Trophoblast cell (in vitro differentiated cells and primary cell): Measurements from ENCODE around the gene STRIT1.
A peak's percentile ranks its signal among the peaks of the same experiment; 100 is the strongest.

ENCODE experiments used
- DNase-seq, 2 donors: peaks; one replicate each; pipeline ENCODE4 v3.0.0-alpha.2; 2016
- H2AFZ ChIP-seq: 2 replicates; pipeline ENCODE4 v1.6.1; 2013; ENCODE audit warnings: low read length, moderate library complexity, mild to moderate bottlenecking; ENCODE audit not compliant: insufficient read depth, poor library complexity
- H2AK5ac ChIP-seq: 2 replicates; pipeline ENCODE4 v1.6.1; 2013; ENCODE audit warnings: mild to moderate bottlenecking, low read length
- H2BK120ac ChIP-seq: 2 replicates; pipeline ENCODE4 v1.6.1; 2013; ENCODE audit warnings: low read length, mild to moderate bottlenecking, moderate library complexity; ENCODE audit not compliant: insufficient read depth, poor library complexity
- H2BK12ac ChIP-seq: 2 replicates; pipeline ENCODE4 v1.6.1; 2013; ENCODE audit warnings: mild to moderate bottlenecking, low read length, moderate library complexity
- H2BK5ac ChIP-seq: 2 replicates; pipeline ENCODE4 v1.6.1; 2013; ENCODE audit warnings: low read length, low read depth, moderate library complexity, mild to moderate bottlenecking; ENCODE audit not compliant: poor library complexity
- H3K14ac ChIP-seq: 2 replicates; pipeline ENCODE4 v1.6.1; 2013; ENCODE audit warnings: mild to moderate bottlenecking, low read length
- H3K18ac ChIP-seq: 2 replicates; pipeline ENCODE4 v1.6.1; 2013; ENCODE audit warnings: mild to moderate bottlenecking, low read length
- H3K23ac ChIP-seq: 2 replicates; pipeline ENCODE4 v1.6.1; 2013; ENCODE audit warnings: low read length
- H3K27ac ChIP-seq: 2 replicates; pipeline ENCODE4 v1.5.1; 2013; ENCODE audit warnings: low read depth, mild to moderate bottlenecking, inconsistent platforms, low read length, moderate library complexity
- H3K27me3 ChIP-seq: 2 replicates; pipeline ENCODE4 v1.6.1; 2013; ENCODE audit warnings: inconsistent platforms, mild to moderate bottlenecking, low read length, moderate library complexity; ENCODE audit not compliant: insufficient read depth
- H3K36me3 ChIP-seq, 2 experiments: 1 replicate in 1 of 2; 2 replicates in 1 of 2; pipeline ENCODE4 v1.6.1; 2013; ENCODE audit warnings: low read length in 2 of 2, mild to moderate bottlenecking in 2 of 2, moderate library complexity in 1 of 2; ENCODE audit not compliant: insufficient read depth in 2 of 2, control insufficient read depth in 1 of 2
- H3K4ac ChIP-seq: 2 replicates; pipeline ENCODE4 v1.6.1; 2013; ENCODE audit warnings: low read depth, mild to moderate bottlenecking, low read length, moderate library complexity
- H3K4me1 ChIP-seq, 2 experiments: 1 replicate in 1 of 2; 2 replicates in 1 of 2; pipeline ENCODE4 v1.6.1; 2013; ENCODE audit warnings: low read length in 2 of 2, mild to moderate bottlenecking in 2 of 2, moderate library complexity in 1 of 2; ENCODE audit not compliant: insufficient read depth in 2 of 2, control insufficient read depth in 1 of 2
- H3K4me2 ChIP-seq: 2 replicates; pipeline ENCODE4 v1.6.1; 2013; ENCODE audit warnings: inconsistent platforms, mild to moderate bottlenecking, low read length, moderate library complexity
- H3K4me3 ChIP-seq: 2 replicates; pipeline ENCODE4 v1.5.1; 2013; ENCODE audit warnings: mild to moderate bottlenecking, low read depth, low read length, inconsistent platforms
- H3K79me1 ChIP-seq: one replicate; pipeline ENCODE4 v1.6.1; 2013; ENCODE audit warnings: low read length
- H3K79me2 ChIP-seq: 2 replicates; pipeline ENCODE4 v1.6.1; 2013; ENCODE audit warnings: low read length, mild to moderate bottlenecking; ENCODE audit not compliant: control insufficient read depth, insufficient read depth, poor library complexity
- H3K9ac ChIP-seq: 2 replicates; pipeline ENCODE4 v1.6.1; 2013; ENCODE audit warnings: mild to moderate bottlenecking, low read length
- H3K9me3 ChIP-seq: 2 replicates; pipeline ENCODE4 v1.6.1; 2013; ENCODE audit warnings: low read depth, mild to moderate bottlenecking, control low read depth, inconsistent platforms, low read length; ENCODE audit not compliant: insufficient read depth
- H4K12ac ChIP-seq: 2 replicates; pipeline ENCODE4 v1.6.1; 2013; ENCODE audit warnings: low read depth, mild to moderate bottlenecking, low read length, moderate library complexity
- H4K8ac ChIP-seq: 2 replicates; pipeline ENCODE4 v1.6.1; 2013; ENCODE audit warnings: low read depth, mild to moderate bottlenecking, low read length, moderate library complexity
- H4K91ac ChIP-seq: one replicate; pipeline ENCODE4 v1.6.1; 2013; ENCODE audit warnings: low read depth, mild to moderate bottlenecking, low read length, moderate library complexity
- WGBS: extraction: QIAGEN DNeasy Blood & Tissue Kit; methylation state at CpG from one replicate; pipeline ENCODE4 v1.1.7; 2013; ENCODE audit warnings: missing lambda C conversion rate; ENCODE audit not compliant: insufficient read length, insufficient coverage; ENCODE audit errors: extremely low coverage; 5-methylcytosine and 5-hydroxymethylcytosine counted together

Gene STRIT1

GRCh38 chr3:155308831-155309230, 15.3 kb upstream of the STRIT1 start:
- H3K27me3 ChIP-seq, result no peaks in the 10 kb centered on the region
- no peak overlapping the region for H3K14ac ChIP-seq
- H3K79me1 ChIP-seq, result no peaks in the 10 kb centered on the region
- no peak overlapping the region for H2BK12ac ChIP-seq
- no peak overlapping the region for H2BK5ac ChIP-seq
- peaks cover 2% of the 10 kb centered on the region for H3K9me3 ChIP-seq
- no peaks in the 10 kb centered on the region for H3K36me3 ChIP-seq
- no peak overlapping the region for H2BK120ac ChIP-seq
- no peak overlapping the region for H2AFZ ChIP-seq
- no peak overlapping the region for H3K4ac ChIP-seq
- no peaks in the 10 kb centered on the region for H3K4me1 ChIP-seq
- H3K4me3 ChIP-seq, result no peak overlapping the region
- no peak overlapping the region for H3K4me2 ChIP-seq
- H3K9ac ChIP-seq, result no peak overlapping the region
- no peak for DNase-seq
- H3K23ac ChIP-seq, result no peak overlapping the region
- no peak overlapping the region for H4K8ac ChIP-seq
- no peak overlapping the region for H3K18ac ChIP-seq
- no peak overlapping the region for H3K27ac ChIP-seq
- H4K91ac ChIP-seq, result no peak overlapping the region
- no peak overlapping the region for H4K12ac ChIP-seq
- H3K79me2 ChIP-seq, result no peaks in the 10 kb centered on the region
- no peak overlapping the region for H2AK5ac ChIP-seq
- WGBS, result no CpG with 5 or more reads among the region's 9 CpGs

- no peak overlapping the region for H3K9ac ChIP-seq
- no peaks in the 10 kb centered on the region for H3K79me1 ChIP-seq
- H3K4me3 ChIP-seq, result no peak overlapping the region
- H3K4me2 ChIP-seq, result no peak overlapping the region
- H2AFZ ChIP-seq, result no peak overlapping the region
- H2AK5ac ChIP-seq, result no peak overlapping the region
- no peak overlapping the region for H3K27ac ChIP-seq
- H3K27me3 ChIP-seq, result no peaks in the 10 kb centered on the region
- no peaks in the 10 kb centered on the region for H3K36me3 ChIP-seq
- no peak overlapping the region for H3K23ac ChIP-seq
- peaks cover 2% of the 10 kb centered on the region for H3K9me3 ChIP-seq
- no peak overlapping the region for H4K12ac ChIP-seq
- no peak overlapping the region for H3K18ac ChIP-seq
- H2BK12ac ChIP-seq, result no peak overlapping the region
- no peak overlapping the region for H2BK120ac ChIP-seq
- no peaks in the 10 kb centered on the region for H3K79me2 ChIP-seq
- H2BK5ac ChIP-seq, result no peak overlapping the region
- no peak overlapping the region for H3K4ac ChIP-seq
- WGBS, result no CpG with 5 or more reads among the region's 7 CpGs
- H3K14ac ChIP-seq, result no peak overlapping the region
- no peak overlapping the region for H4K8ac ChIP-seq
- DNase-seq, result no peak
- H3K4me1 ChIP-seq, result no peaks in the 10 kb centered on the region
- no peak overlapping the region for H4K91ac ChIP-seq
Measured at GRCh38 chr3:155307183-155307582, 13.7 kb upstream of the STRIT1 start.

DNA sequence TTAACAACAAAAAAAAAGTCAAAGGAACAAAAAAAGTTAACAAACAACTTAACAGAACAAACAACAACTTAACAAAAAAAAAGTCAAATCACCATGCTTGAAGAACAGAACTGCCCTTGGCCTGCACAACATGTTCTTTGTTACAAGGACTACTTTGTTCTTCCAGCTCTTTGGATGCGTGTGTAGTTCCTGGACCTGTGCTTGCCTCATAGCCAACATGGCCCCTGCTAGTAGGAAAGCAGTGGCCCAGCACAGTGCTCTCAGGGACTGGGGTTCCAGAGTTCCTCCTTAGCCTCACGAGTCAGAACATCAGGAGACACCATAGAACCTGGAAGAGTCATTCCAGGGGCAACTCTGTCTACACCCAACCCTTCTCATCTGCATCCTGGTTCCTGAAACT, 10.9 kb upstream of the STRIT1 start:
- H3K23ac ChIP-seq, result no peak overlapping the region
- no peak overlapping the region for H3K4me2 ChIP-seq
- no peak overlapping the region for H3K4me3 ChIP-seq
- H3K36me3 ChIP-seq, result no peaks in the 10 kb centered on the region
- WGBS, result no CpG with 5 or more reads among the region's 2 CpGs
- no peaks in the 10 kb centered on the region for H3K79me2 ChIP-seq
- H3K18ac ChIP-seq, result no peak overlapping the region
- no peak overlapping the region for H3K27ac ChIP-seq
- no peak overlapping the region for H2AFZ ChIP-seq
- H4K12ac ChIP-seq, result no peak overlapping the region
- DNase-seq, result no peak
- H3K4me1 ChIP-seq, result no peaks in the 10 kb centered on the region
- no peaks in the 10 kb centered on the region for H3K27me3 ChIP-seq
- no peak overlapping the region for H2AK5ac ChIP-seq
- H2BK120ac ChIP-seq, result no peak overlapping the region
- no peaks in the 10 kb centered on the region for H3K9me3 ChIP-seq
- H3K14ac ChIP-seq, result no peak overlapping the region
- no peak overlapping the region for H2BK5ac ChIP-seq
- no peak overlapping the region for H4K91ac ChIP-seq
- no peak overlapping the region for H2BK12ac ChIP-seq
- no peak overlapping the region for H4K8ac ChIP-seq
- H3K9ac ChIP-seq, result peak overlapping the region; percentile 74
- H3K79me1 ChIP-seq, result no peaks in the 10 kb centered on the region
- H3K4ac ChIP-seq, result no peak overlapping the region

DNA sequence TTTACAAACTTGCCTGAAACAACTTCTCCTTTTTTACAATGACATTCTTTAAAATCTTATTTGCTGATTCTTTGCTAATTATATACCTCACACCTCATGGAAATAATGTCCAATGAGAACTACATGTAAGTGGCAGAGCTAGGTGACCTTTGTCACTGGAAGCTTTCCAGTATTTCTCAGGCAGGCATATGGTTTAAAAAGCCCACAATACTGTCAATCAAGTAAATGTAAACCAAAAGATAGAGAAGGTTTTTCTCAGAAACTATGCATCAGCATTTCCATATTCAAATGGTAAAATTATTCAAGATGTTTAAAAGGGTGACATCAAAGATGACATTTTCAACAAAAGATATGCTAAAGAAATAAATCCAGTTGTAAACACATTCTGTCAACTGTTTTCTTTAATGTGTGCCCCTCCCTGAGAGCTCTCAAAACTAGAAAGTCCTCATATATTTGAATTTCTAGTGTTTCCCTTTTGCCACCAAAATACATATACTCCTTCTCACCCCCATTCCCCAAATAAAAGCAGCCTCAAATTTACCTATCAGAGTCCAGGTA, 10.1 kb upstream of the STRIT1 start:
- Histone ChIP-seq H2BK120ac (no peak overlapping the region), H4K91ac (no peak overlapping the region), H3K4me3 (no peak overlapping the region), H2BK12ac (no peak overlapping the region), H3K23ac (no peak overlapping the region), H2BK5ac (no peak overlapping the region), H3K4me2 (no peak overlapping the region), H3K4me1 (no peaks in the 10 kb centered on the region), H3K27ac (no peak overlapping the region), H3K79me2 (no peaks in the 10 kb centered on the region), H3K9ac (no peak overlapping the region), H3K9me3 (no peaks in the 10 kb centered on the region), H3K4ac (no peak overlapping the region), H3K27me3 (no peaks in the 10 kb centered on the region), H3K18ac (no peak overlapping the region), H3K14ac (no peak overlapping the region), H3K36me3 (no peaks in the 10 kb centered on the region), H2AK5ac (no peak overlapping the region), H4K12ac (no peak overlapping the region), H2AFZ (no peak overlapping the region), H3K79me1 (no peaks in the 10 kb centered on the region), H4K8ac (no peak overlapping the region)
- no peak for DNase-seq
